ENCODE data around the gene MED22.

MED22 gene

DNA sequence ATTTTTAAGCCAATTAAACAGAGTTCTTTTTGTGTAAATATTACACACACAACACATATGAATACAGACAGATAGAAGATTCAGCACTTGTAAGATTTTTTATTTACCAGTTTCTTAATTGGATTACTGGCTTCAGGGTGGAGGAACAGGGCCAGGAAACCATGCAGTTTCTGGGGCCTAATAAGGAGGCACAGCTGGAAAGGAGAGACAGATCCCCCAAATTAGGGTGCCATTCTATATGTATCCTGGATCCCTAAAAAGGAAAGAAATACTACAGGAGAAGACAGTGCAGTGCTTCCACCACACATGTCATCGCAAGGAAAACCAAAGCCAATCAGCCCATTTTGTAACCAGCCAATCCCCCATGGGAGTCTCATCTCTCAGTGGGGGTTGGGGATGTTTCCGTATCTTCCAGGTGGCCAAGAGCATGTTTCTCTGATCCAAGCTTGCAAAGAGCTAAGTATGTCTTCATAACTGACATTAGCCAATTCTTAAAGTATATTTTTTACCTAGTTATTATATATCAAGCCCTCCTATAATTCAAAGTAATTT lies 57.1 kb downstream of the MED22 start:
- TF ChIP-seq, protein P1, sequence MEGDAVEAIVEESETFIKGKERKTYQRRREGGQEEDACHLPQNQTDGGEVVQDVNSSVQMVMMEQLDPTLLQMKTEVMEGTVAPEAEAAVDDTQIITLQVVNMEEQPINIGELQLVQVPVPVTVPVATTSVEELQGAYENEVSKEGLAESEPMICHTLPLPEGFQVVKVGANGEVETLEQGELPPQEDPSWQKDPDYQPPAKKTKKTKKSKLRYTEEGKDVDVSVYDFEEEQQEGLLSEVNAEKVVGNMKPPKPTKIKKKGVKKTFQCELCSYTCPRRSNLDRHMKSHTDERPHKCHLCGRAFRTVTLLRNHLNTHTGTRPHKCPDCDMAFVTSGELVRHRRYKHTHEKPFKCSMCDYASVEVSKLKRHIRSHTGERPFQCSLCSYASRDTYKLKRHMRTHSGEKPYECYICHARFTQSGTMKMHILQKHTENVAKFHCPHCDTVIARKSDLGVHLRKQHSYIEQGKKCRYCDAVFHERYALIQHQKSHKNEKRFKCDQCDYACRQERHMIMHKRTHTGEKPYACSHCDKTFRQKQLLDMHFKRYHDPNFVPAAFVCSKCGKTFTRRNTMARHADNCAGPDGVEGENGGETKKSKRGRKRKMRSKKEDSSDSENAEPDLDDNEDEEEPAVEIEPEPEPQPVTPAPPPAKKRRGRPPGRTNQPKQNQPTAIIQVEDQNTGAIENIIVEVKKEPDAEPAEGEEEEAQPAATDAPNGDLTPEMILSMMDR (IDR thresholded peaks at IDR 0.05), result no peak
- Histone ChIP-seq H3K36me3 (no peaks in the 10 kb centered on the region), H3K27me3 (peaks cover 11% of the 10 kb centered on the region), H3K4me1 (ENCODE audit: control insufficient read depth in 1 of 2, insufficient read depth in 1 of 2, low read depth in 1 of 2, low read length in 1 of 2) (no peaks in the 10 kb centered on the region), H3K9me3 (no peaks in the 10 kb centered on the region), H3K4me3 (ENCODE audit: low read depth in 1 of 2, low read length in 1 of 2) (no peak overlapping the region), H3K27ac (no peak overlapping the region)
